Duodenal mucosa (tissue), 2 donors: ENCODE measurements around the gene VRK3.
"Not testable (repeated sequence)": the region's sequence is repeated elsewhere in the genome, so short reads cannot be mapped to it uniquely, and the experiment has no call there.

ENCODE experiments used
- H3K27ac ChIP-seq: one replicate; pipeline ENCODE4 v1.7.0; 2013; ENCODE audit warnings: low read depth, low read length
- H3K27me3 ChIP-seq, 2 donors: one replicate each; pipeline ENCODE4 v1.7.0; 2013; ENCODE audit warnings: low read length in 2 of 2, control low read depth in 1 of 2; ENCODE audit not compliant: insufficient read depth in 2 of 2, control insufficient read depth in 1 of 2
- H3K36me3 ChIP-seq, 2 donors: one replicate each; pipeline ENCODE4 v1.7.0; 2013; ENCODE audit warnings: low read length in 2 of 2, control low read depth in 1 of 2; ENCODE audit not compliant: insufficient read depth in 2 of 2, control insufficient read depth in 1 of 2
- H3K4me1 ChIP-seq, 2 donors: one replicate each; pipeline ENCODE4 v1.7.0; 2013; ENCODE audit warnings: low read length in 2 of 2, control low read depth in 1 of 2; ENCODE audit not compliant: insufficient read depth in 2 of 2, control insufficient read depth in 1 of 2
- H3K4me3 ChIP-seq, 2 donors: one replicate each; pipeline ENCODE4 v1.7.0; 2013; ENCODE audit warnings: low read length in 2 of 2, low read depth in 1 of 2
- H3K9ac ChIP-seq, 2 donors: one replicate each; pipeline ENCODE4 v1.7.0; 2013; ENCODE audit warnings: low read length in 2 of 2, low read depth in 1 of 2
- H3K9me3 ChIP-seq, 2 donors: one replicate each; pipeline ENCODE4 v1.7.0; 2013; ENCODE audit warnings: low read length in 2 of 2, control low read depth in 1 of 2; ENCODE audit not compliant: control insufficient read depth in 1 of 2

Gene VRK3

DNA sequence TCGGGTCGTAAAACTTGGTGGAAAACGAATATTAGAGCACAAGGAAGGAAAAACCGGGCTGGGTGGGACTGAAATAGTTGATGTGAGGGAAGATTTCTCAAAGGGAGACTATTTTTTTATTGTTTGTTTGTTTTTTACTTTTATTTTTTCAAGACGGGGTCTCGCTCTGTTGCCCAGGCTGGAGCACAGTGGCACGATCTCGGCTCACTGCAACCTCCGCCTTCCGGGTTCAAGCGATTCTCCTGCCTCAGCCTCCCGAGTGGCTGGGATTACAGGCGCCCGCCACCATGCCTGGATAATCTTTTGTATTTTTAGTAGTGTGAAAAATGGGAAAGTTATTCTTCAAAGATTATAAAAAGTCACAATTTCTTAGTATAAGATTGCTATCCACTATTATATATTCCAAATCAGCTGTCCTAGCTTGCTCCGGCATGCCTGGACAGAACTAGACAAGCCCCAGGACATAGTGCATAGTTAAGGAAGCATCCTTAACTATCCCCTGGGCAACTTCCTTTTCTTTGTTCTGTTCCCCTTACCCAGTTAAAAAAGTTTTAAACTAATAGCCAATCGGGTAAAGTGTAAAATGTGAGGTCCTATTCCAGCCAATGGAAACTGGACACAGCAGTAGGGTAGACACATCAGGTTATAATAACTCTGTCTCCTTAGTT lies 26.2 kb upstream of the VRK3 start:
- not testable (repeated sequence) for H3K36me3 ChIP-seq, H3K27me3 ChIP-seq, H3K9me3 ChIP-seq, H3K27ac ChIP-seq, H3K4me1 ChIP-seq
- H3K9ac ChIP-seq, result peak overlapping the region in 1 of 2 donors; percentile 34
- H3K4me3 ChIP-seq, result peak overlapping the region; percentile 73 to 78

DNA sequence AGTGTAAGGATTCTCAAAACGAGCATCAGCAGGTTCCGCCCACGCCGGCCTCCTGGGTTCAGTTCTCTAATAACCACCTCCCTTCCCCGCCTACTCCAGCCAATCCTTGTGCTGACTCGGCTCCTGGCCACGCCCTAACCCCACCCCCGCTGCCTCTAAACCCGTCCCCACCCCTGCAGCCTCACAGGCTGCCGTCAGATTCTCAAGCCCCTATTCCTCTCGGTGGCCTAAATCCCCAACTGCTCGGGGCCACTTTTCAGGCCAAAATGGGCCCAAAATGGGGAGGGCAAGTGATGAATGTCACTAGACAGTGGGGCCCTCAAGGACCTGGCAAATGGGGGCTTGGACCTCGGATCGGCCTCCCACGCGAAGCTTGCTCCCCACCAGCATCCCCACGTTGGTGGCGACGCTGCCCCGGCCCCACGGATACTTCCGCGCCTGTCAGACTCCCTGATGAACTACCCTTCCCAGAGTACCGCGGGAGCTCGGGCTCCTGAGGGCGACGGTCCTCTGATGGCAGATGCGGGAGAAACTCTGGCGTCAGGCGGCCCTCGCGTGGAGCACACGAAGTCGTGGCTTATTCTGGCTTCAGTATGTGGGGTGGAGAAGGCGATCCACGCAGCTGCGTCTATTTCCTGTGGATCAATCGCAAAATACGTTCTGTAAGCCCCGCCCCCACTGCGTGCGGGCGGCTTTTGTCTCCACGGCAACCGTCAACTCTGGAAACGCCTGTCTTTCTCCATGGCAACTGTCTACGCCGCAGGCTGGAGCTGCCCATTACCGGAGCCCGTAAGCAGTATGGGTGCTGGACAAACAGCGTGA lies 25.4 kb upstream of the VRK3 start:
- H3K36me3 ChIP-seq, result peaks cover 14 to 15% of the 10 kb centered on the region in 2 donors
- H3K27me3 ChIP-seq, result no peaks in the 10 kb centered on the region
- peaks cover 4 to 5% of the 10 kb centered on the region in 2 donors for H3K4me1 ChIP-seq
- H3K4me3 ChIP-seq, result peak overlapping the region; percentile 73 to 78
- H3K27ac ChIP-seq, result peak overlapping the region; percentile 46
- peak overlapping the region; percentile 34 to 44 for H3K9ac ChIP-seq
- peaks cover 15 to 17% of the 10 kb centered on the region in 2 donors for H3K9me3 ChIP-seq

DNA sequence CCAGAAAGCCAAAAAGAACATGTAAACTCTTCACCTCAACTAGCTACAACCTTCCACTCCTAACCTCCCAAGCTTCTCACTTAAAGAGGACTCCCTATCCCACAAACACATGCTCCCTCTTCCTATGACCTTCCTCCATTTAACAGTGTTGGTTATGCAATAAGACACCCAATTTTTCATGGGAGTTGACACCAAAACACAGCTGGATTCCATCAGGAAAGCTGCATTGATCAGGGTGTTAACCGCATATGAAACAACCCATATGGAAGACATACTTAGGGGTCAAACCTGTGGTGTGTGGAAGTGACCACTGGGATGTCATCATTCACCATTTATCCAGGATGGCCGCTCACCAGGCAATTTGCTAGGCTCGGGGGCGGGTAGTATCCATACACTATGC lies 22.5 kb upstream of the VRK3 start:
- Histone ChIP-seq H3K27ac (no peak overlapping the region), H3K4me1 (peaks cover 4 to 5% of the 10 kb centered on the region in 2 donors), H3K36me3 (peaks cover 39 to 41% of the 10 kb centered on the region in 2 donors), H3K9me3 (peaks cover 40% of the 10 kb centered on the region in 2 donors), H3K27me3 (no peaks in the 10 kb centered on the region), H3K9ac (no peak overlapping the region), H3K4me3 (no peak overlapping the region)

DNA sequence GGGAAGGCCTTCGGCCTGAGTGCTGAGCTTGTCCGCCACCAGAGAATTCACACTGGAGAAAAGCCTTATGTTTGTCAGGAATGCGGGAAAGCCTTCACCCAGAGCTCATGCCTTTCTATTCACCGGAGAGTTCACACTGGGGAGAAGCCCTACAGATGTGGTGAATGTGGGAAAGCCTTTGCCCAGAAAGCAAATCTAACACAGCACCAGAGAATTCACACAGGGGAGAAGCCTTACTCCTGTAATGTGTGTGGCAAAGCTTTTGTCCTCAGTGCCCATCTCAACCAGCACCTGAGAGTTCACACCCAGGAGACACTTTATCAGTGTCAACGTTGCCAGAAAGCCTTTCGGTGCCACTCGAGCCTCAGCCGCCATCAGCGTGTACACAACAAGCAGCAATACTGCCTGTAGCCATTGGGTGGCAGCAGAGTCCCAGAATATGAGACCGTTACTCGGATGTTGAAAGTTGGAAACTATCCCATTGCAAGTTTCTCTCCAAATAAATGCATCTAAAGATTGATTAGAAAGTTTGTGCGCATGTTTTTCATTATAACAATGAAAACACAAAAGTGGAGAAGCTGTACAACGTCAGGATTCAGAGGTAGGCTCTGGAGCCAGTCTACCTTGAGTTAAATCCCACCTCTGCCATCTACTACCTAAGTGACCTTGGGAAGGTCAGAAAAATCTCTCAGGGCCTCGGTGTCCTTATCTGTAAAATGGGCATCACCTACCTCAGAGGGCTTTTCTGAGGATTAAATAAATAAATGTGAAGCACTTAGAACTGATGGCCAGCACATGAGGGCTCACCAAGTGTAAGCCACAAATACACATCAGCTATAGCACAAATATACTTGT lies 21.7 kb upstream of the VRK3 start:
- Histone ChIP-seq H3K36me3 (peaks cover 47 to 49% of the 10 kb centered on the region in 2 donors), H3K4me1 (peaks cover 4 to 5% of the 10 kb centered on the region in 2 donors), H3K4me3 (no peak overlapping the region), H3K27ac (no peak overlapping the region), H3K9me3 (peaks cover 42 to 45% of the 10 kb centered on the region in 2 donors), H3K27me3 (no peaks in the 10 kb centered on the region), H3K9ac (no peak overlapping the region)

DNA sequence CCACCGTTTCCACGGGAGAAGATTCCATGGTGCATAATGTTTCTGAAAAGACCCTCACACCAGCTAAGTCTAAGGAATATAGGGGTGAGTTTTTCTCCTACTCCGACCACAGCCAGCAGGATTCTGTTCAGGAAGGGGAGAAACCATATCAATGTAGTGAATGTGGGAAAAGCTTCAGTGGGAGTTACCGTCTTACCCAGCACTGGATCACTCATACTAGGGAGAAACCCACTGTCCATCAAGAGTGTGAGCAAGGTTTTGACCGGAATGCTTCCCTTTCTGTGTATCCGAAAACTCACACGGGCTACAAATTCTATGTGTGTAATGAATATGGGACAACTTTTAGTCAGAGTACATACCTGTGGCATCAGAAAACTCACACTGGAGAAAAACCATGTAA lies 19.8 kb upstream of the VRK3 start:
- peaks cover 42 to 45% of the 10 kb centered on the region in 2 donors for H3K9me3 ChIP-seq
- H3K4me3 ChIP-seq, result peak overlapping the region in 1 of 2 donors; percentile 26
- no peak overlapping the region for H3K9ac ChIP-seq
- peaks cover 0 to 1% of the 10 kb centered on the region in 2 donors for H3K4me1 ChIP-seq
- no peak overlapping the region for H3K27ac ChIP-seq
- peaks cover 64 to 69% of the 10 kb centered on the region in 2 donors for H3K36me3 ChIP-seq
- H3K27me3 ChIP-seq, result no peaks in the 10 kb centered on the region

DNA sequence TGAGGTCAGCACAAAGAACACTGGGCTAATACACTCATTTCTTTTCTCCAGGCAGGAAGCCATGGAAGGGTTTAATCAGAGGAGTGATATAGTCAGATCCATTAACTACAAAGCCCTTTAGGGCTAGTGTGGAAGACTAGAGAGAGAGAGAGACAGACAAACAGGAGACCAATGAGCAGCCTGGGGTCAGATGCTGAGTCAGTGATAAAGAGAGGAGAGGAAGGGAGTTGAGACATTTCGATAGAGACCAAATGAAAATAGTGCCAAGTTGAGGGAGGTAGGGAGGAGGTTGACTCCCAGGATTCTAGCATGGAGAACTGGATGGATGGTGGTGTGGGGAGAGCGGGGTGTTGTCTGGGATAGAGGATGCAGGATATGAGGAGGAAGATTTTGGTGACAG lies 18.8 kb upstream of the VRK3 start:
- H3K9ac ChIP-seq, result no peak overlapping the region
- no peaks in the 10 kb centered on the region for H3K27me3 ChIP-seq
- peaks cover 73 to 78% of the 10 kb centered on the region in 2 donors for H3K36me3 ChIP-seq
- no peak overlapping the region for H3K27ac ChIP-seq
- no peaks in the 10 kb centered on the region for H3K4me1 ChIP-seq
- H3K9me3 ChIP-seq, result peaks cover 42 to 45% of the 10 kb centered on the region in 2 donors
- H3K4me3 ChIP-seq, result no peak overlapping the region

DNA sequence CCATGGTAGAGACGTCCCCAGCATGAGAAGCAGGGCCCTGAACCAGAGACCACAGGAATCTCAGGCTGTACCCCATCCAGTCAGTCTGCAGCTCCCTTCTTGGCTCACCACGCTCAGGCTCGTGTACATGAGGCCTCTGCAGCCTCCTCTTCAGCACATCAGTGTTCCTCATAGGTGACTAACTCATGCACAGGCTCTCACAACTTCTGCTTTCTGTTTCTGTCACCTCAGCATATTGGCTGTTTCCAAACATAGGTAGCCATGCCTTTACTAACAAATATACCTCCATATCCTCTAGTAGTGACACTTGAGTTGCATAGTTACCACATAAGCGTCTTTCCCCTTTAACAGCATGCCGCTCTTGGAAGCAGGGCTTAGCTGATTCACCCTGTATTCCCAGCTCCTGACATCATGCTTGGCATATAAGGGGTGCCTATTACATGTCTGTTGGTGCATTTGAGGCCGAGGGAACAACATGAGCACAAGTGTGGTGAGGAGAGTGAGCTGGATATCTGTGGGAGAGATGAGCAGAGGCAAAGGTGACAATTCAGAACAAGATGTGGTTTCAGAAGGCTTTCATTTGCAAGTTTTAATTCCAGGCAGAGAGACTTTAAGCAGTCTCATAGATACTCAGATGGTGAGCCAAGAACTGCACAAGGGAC lies 17.3 kb upstream of the VRK3 start:
- H3K9ac ChIP-seq, result no peak overlapping the region
- no peak overlapping the region for H3K27ac ChIP-seq
- peaks cover 74 to 87% of the 10 kb centered on the region in 2 donors for H3K36me3 ChIP-seq
- H3K9me3 ChIP-seq, result peaks cover 41 to 42% of the 10 kb centered on the region in 2 donors
- H3K4me1 ChIP-seq, result no peaks in the 10 kb centered on the region
- no peak overlapping the region for H3K4me3 ChIP-seq
- H3K27me3 ChIP-seq, result no peaks in the 10 kb centered on the region

DNA sequence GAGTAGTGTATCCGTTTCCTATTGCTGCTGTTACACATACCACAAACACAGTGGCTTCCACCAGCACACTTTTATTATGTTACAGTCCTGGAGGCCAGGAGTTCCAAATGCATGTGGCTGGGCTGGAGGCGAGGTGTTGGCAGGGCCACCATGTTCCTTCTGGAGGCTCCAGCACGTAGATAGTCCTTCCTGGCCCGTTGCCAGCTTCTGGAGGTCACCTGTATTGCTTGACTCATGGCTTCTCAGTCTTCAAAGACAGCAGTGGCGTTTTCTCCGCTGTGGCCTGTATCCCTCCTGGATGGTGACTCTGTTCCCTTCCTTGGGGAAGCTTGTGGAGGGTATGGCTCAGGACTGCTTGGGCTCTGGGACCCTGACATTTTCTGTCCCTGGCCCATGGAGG lies 15.8 kb upstream of the VRK3 start:
- H3K9me3 ChIP-seq, result peaks cover 31% of the 10 kb centered on the region in 2 donors
- H3K27me3 ChIP-seq, result no peaks in the 10 kb centered on the region
- no peak overlapping the region for H3K9ac ChIP-seq
- H3K27ac ChIP-seq, result no peak overlapping the region
- H3K4me1 ChIP-seq, result no peaks in the 10 kb centered on the region
- H3K4me3 ChIP-seq, result no peak overlapping the region
- peaks cover 67 to 87% of the 10 kb centered on the region in 2 donors for H3K36me3 ChIP-seq

DNA sequence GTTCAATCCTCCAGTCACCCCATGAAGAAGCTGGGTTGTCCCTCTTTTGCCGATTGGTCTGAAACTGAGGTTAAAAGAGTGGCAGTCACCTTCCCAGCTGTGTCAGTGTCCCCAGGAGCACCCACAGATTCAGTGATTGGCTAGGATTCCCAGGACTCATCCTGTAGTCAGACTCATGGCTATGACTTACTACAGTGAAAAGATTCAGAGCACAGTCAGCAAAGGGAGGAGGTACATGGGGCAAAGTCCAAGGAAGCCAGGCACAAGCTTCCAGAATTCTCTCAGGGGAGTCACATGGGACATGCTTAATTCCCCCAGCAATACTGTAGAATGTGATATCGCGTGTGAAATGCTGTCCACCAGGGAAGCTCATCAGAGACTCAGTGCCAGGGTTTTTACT lies 14.8 kb upstream of the VRK3 start:
- no peaks in the 10 kb centered on the region for H3K4me1 ChIP-seq
- H3K36me3 ChIP-seq, result peaks cover 57 to 82% of the 10 kb centered on the region in 2 donors
- no peak overlapping the region for H3K9ac ChIP-seq
- no peaks in the 10 kb centered on the region for H3K27me3 ChIP-seq
- no peak overlapping the region for H3K4me3 ChIP-seq
- no peak overlapping the region for H3K27ac ChIP-seq
- H3K9me3 ChIP-seq, result peaks cover 21% of the 10 kb centered on the region in 2 donors
